ENCODE data around the gene TWNK.

The TWNK gene

GRCh38 chr10:101012525-101013364 is 25.4 kb downstream of the TWNK start:
- peak; percentile 94 for DNase-seq (ENCODE audit: low spot score)

- DNase-seq (ENCODE audit: low spot score), result no peak
Measured at GRCh38 chr10:101013365-101013825, 26.1 kb downstream of the TWNK start.

- DNase-seq (ENCODE audit: low spot score), result peak; percentile 61
Measured at GRCh38 chr10:101014230-101014884, 27.0 kb downstream of the TWNK start.

- peak; percentile 74 for DNase-seq (ENCODE audit: low spot score)
Measured at GRCh38 chr10:101014966-101015581, 27.7 kb downstream of the TWNK start.

GRCh38 chr10:101015582-101015973 is 28.2 kb downstream of the TWNK start:
- DNase-seq (ENCODE audit: low spot score), result no peak

GRCh38 chr10:101016814-101017213 is 29.5 kb downstream of the TWNK start:
- no peak for DNase-seq (ENCODE audit: low spot score)

- no peak for DNase-seq (ENCODE audit: low spot score)
Measured at GRCh38 chr10:101018118-101018599, 30.8 kb downstream of the TWNK start.

- peak; percentile 79 for DNase-seq (ENCODE audit: low spot score)
Measured at GRCh38 chr10:101018600-101019439, 31.5 kb downstream of the TWNK start.

- no peak for DNase-seq (ENCODE audit: low spot score)
Measured at GRCh38 chr10:101019440-101019703, 32.0 kb downstream of the TWNK start.

- no peak for DNase-seq (ENCODE audit: low spot score)
Measured at GRCh38 chr10:101020427-101021075, 33.2 kb downstream of the TWNK start.

- no peak for DNase-seq (ENCODE audit: low spot score)
Measured at GRCh38 chr10:101021239-101021638, 33.9 kb downstream of the TWNK start.

GRCh38 chr10:101021692-101022251 is 34.4 kb downstream of the TWNK start:
- DNase-seq (ENCODE audit: low spot score), result no peak

- no peak for DNase-seq (ENCODE audit: low spot score)
Measured at GRCh38 chr10:101022967-101023705, 35.8 kb downstream of the TWNK start.

GRCh38 chr10:101027106-101027720 is 39.9 kb downstream of the TWNK start:
- DNase-seq (ENCODE audit: low spot score), result no peak

- no peak for DNase-seq (ENCODE audit: low spot score)
Measured at GRCh38 chr10:101028446-101029337, 41.3 kb downstream of the TWNK start.

GRCh38 chr10:101029520-101030295 is 42.4 kb downstream of the TWNK start:
- no peak for DNase-seq (ENCODE audit: low spot score)

- DNase-seq (ENCODE audit: low spot score), result no peak
Measured at GRCh38 chr10:101030496-101031127, 43.3 kb downstream of the TWNK start.

All from RKO (cell line).